Urothelium cell line (cell line): Measurements from ENCODE around the gene GPR137.

Experiments
- DNase-seq: peaks from one replicate; pipeline ENCODE4 v3.0.0; 2011; ENCODE audit warnings: low spot score, mixed read lengths
- FAIRE-seq: peaks from 2 replicates; lab custom pipeline; 2011; peaks lifted over from hg19 to GRCh38; lab: Jason Lieb, UNC

GPR137 gene

GRCh38 chr11:64284048-64284961 is 1.3 kb upstream of the GPR137 start, which contains the start of gene BAD:
Gene BAD (minus strand): TSS chr11:64284665. CDS start chr11:64284368, 297 bp downstream.
- DNase-seq (peak; percentile 97), FAIRE-seq (peak; percentile 65)

- FAIRE-seq (no peak), DNase-seq (no peak)
These were observed 495 bp downstream of the GPR137 start for GRCh38 chr11:64285885-64286800.

GRCh38 chr11:64286801-64287159 is 1.1 kb downstream of the GPR137 start:
- FAIRE-seq, result no peak
- no peak for DNase-seq

GRCh38 chr11:64287676-64288352 is 2.2 kb downstream of the GPR137 start:
- FAIRE-seq (no peak), DNase-seq (no peak)

GRCh38 chr11:64288353-64288750 is 2.7 kb downstream of the GPR137 start:
- FAIRE-seq, result no peak
- DNase-seq, result no peak

- DNase-seq (no peak), FAIRE-seq (no peak)
These were observed 3.4 kb downstream of the GPR137 start for GRCh38 chr11:64289002-64289564.

- FAIRE-seq, result no peak
- no peak for DNase-seq
These were observed 5.0 kb downstream of the GPR137 start for GRCh38 chr11:64290352-64291261.

GRCh38 chr11:64291262-64291751 is 5.7 kb downstream of the GPR137 start, which contains the start of gene KCNK4:
Gene KCNK4 (plus strand): TSS chr11:64291302. CDS start chr11:64293019, 1,717 bp downstream.
- FAIRE-seq (no peak), DNase-seq (no peak)

GRCh38 chr11:64291752-64292459 is 6.3 kb downstream of the GPR137 start:
- FAIRE-seq, result no peak
- DNase-seq, result no peak

GRCh38 chr11:64292460-64293254 is 7.0 kb downstream of the GPR137 start:
- no peak for DNase-seq
- FAIRE-seq, result no peak

GRCh38 chr11:64294774-64295173 is 9.1 kb downstream of the GPR137 start:
- no peak for FAIRE-seq
- no peak for DNase-seq

- DNase-seq (no peak), FAIRE-seq (no peak)
These were observed 10.1 kb downstream of the GPR137 start for GRCh38 chr11:64295760-64296159.

GRCh38 chr11:64296236-64296635 is 10.6 kb downstream of the GPR137 start:
- FAIRE-seq (no peak), DNase-seq (no peak)

GRCh38 chr11:64296830-64297698 is 11.4 kb downstream of the GPR137 start:
- FAIRE-seq (no peak), DNase-seq (no peak)

- FAIRE-seq, result no peak
- DNase-seq, result no peak
These were observed 12.2 kb downstream of the GPR137 start for GRCh38 chr11:64297699-64298358.
